Lower leg skin (tissue), 3 donors: ENCODE results near the gene LSM5.

Source experiments
- CTCF ChIP-seq, 3 donors: fragments of 450-650 bp; IDR thresholded peaks; one replicate each; pipeline ENCODE4 v1.5.1; 2016; ENCODE audit warnings: antibody characterized with exemption in 3 of 3, mild to moderate bottlenecking in 3 of 3, moderate library complexity in 2 of 3
- POLR2A ChIP-seq, 2 donors: fragments of 450-650 bp; IDR thresholded peaks; one replicate each; pipeline ENCODE4 v1.6.1; 2016 to 2017; ENCODE audit warnings: antibody characterized with exemption in 2 of 2, mild to moderate bottlenecking in 1 of 2, moderate library complexity in 1 of 2

DNA sequence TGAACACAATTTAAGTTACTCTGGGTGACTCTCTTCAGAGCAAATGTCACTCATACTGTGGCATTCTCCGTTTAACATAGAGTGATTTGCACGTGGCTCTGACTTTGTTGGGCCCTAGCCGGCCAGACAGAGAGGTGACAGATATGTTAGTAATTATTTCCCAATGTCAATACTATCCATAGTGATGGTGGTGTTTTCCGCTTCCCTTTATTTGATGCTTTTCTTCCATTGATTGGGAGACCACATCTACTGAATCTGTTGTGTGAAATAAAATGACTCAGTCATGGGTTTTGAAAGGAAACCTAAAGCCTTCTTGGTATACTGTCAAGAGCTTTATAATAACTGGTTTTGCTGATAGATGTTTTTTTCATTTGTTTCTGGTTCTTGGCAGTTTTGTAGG lies 12.5 kb upstream of the LSM5 start:
- no peak for TF ChIP-seq CTCF (IDR thresholded peaks at IDR 0.05)
- no peak for TF ChIP-seq POLR2A (IDR thresholded peaks at IDR 0.05)
